ENCODE results near the gene GARRE1. TPM values are rescaled to one million over a fixed set of nuclear protein-coding genes. Genes with fewer than 3 reads are reported as not detected.
A peak's percentile ranks its signal among the peaks of the same experiment; 100 is the strongest.

Gene GARRE1
- polyA plus RNA-seq, 2 of the 4 experiments (the other 2 are of a cell fraction) = 9.6 to 20.0 TPM

DNA sequence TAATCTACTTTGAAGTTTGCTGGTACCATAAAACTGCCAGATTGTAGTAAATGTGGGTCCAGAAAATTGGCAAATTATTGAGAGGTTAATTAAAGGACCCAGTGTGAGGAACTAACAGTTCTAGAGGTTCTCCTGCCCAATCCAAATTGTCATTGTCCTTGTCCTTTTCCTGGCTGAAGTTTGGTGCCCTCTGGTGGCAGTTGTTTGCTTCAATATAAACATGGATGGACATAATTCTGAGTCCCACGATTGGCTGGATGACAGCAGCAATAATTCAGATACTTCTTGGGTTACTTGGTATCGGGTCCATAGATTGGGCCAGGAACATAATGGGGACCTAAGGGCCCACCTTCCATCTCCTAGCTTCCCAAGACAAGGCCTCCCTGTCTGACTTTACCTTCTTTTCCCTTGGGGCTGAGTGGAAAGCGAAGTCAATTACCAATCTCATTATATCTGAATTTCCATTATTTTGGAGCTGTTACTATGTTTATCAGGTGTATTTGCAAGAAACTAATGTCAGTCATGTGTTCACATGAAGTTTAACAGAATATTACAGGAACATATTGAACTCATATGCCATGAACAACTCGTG lies 33.8 kb upstream of the GARRE1 start:
- DNase-seq (ENCODE audit: low read depth in 1 of 2, low spot score in 1 of 2) = peak; percentile 87 to 88
- Histone ChIP-seq H3K4me3 (no peak overlapping the region), H3K4me2 (no peak overlapping the region), H3K4me1 (peaks cover 27% of the 10 kb centered on the region), H3K27ac (no peak overlapping the region), H3K9me3 (no peaks in the 10 kb centered on the region)
- ATAC-seq = peak; percentile 83 to 84
- 57% methylated on average over 4 of the region's 4 CpGs for WGBS (ENCODE audit: missing lambda C conversion rate)
- CTCF ChIA-PET = interaction anchor here (0.6 to 12.6 kb wide), 30 partner anchors 9 to 442 kb away, joined by 3 to 173 read pairs (median 4); partner anchors contain the start of genes LSM14A and UBA2
- POLR2A ChIA-PET = interaction anchor here (0.9 kb wide), 1 partner anchor 49 kb away, joined by 3 read pairs; no protein-coding TSS in a partner anchor
- TF ChIP-seq FOXS1 (CRISPR knock-in tag; IDR thresholded peaks at IDR 0.05) (peak; percentile 86; the same call in 1 of the 2 replicates), RAD21 (conservative IDR thresholded peaks at IDR 0.05 in 1 of 2, IDR thresholded peaks at IDR 0.05 in 1 of 2) (peak; percentile 74 to 85), MYC (IDR thresholded peaks at IDR 0.05; ENCODE audit: borderline replicate concordance, low read length) (0 out of 2 replicates have a peak, but pooled peaks have one; percentile 40), ZC3H11A (IDR thresholded peaks at IDR 0.05) (0 out of 2 replicates have a peak, but pooled peaks have one; percentile 1), HOXA7 (CRISPR knock-in tag; IDR thresholded peaks at IDR 0.05) (0 out of 2 replicates have a peak, but pooled peaks have one; percentile 17), FOSL2 (IDR thresholded peaks at IDR 0.05) (no peak), FOSL2 (CRISPR knock-in tag; IDR thresholded peaks at IDR 0.05) (no peak), SMC3 (IDR thresholded peaks at IDR 0.05) (peak; percentile 73), MAZ (IDR thresholded peaks at IDR 0.05; ENCODE audit: borderline replicate concordance, low read depth, low read length) (no peak)
- TF ChIP-seq, protein P1, sequence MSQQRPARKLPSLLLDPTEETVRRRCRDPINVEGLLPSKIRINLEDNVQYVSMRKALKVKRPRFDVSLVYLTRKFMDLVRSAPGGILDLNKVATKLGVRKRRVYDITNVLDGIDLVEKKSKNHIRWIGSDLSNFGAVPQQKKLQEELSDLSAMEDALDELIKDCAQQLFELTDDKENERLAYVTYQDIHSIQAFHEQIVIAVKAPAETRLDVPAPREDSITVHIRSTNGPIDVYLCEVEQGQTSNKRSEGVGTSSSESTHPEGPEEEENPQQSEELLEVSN (IDR thresholded peaks at IDR 0.05; ENCODE audit: borderline replicate concordance, low read depth) = no peak
- TF ChIP-seq, protein P2, sequence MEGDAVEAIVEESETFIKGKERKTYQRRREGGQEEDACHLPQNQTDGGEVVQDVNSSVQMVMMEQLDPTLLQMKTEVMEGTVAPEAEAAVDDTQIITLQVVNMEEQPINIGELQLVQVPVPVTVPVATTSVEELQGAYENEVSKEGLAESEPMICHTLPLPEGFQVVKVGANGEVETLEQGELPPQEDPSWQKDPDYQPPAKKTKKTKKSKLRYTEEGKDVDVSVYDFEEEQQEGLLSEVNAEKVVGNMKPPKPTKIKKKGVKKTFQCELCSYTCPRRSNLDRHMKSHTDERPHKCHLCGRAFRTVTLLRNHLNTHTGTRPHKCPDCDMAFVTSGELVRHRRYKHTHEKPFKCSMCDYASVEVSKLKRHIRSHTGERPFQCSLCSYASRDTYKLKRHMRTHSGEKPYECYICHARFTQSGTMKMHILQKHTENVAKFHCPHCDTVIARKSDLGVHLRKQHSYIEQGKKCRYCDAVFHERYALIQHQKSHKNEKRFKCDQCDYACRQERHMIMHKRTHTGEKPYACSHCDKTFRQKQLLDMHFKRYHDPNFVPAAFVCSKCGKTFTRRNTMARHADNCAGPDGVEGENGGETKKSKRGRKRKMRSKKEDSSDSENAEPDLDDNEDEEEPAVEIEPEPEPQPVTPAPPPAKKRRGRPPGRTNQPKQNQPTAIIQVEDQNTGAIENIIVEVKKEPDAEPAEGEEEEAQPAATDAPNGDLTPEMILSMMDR (IDR thresholded peaks at IDR 0.05) = peak; percentile 99
- TF ChIP-seq, protein P3, sequence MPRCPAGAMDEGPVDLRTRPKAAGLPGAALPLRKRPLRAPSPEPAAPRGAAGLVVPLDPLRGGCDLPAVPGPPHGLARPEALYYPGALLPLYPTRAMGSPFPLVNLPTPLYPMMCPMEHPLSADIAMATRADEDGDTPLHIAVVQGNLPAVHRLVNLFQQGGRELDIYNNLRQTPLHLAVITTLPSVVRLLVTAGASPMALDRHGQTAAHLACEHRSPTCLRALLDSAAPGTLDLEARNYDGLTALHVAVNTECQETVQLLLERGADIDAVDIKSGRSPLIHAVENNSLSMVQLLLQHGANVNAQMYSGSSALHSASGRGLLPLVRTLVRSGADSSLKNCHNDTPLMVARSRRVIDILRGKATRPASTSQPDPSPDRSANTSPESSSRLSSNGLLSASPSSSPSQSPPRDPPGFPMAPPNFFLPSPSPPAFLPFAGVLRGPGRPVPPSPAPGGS (IDR thresholded peaks at IDR 0.05) = no peak
- FAIRE-seq = peak; percentile 99

DNA sequence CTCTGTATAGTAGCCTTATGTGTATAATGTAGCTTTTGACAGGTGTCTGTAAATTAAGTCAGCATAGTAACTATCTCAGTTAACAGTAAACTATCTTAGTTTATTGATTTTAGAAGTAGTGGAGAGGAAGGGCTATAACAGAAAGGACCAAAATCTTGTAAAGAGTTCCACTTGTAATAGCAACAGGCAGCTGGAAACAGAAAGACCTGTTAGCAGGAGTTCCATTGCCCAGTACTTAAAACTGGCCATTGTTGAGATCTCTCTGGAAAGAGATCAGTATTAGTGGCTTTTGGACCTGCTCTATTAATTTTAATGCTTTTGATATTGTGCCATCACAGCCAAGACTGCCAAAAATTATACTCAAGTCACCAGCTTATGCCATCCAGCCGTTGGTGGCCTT lies 32.0 kb upstream of the GARRE1 start:
- TF ChIP-seq FOSL2 (IDR thresholded peaks at IDR 0.05) (no peak), FOSL2 (CRISPR knock-in tag; IDR thresholded peaks at IDR 0.05) (no peak), POLR2A (IDR thresholded peaks at IDR 0.05; ENCODE audit: low read length) (no peak), JUNB (IDR thresholded peaks at IDR 0.05) (no peak), NFE2L2 (conservative IDR thresholded peaks at IDR 0.05; ENCODE audit: low read length) (no peak), SREBF2 (IDR thresholded peaks at IDR 0.05) (no peak)
- no peak for ATAC-seq
- Histone ChIP-seq H3K9me3 (no peaks in the 10 kb centered on the region), H3K27ac (no peak overlapping the region), H3K4me1 (peaks cover 43% of the 10 kb centered on the region), H3K4me2 (no peak overlapping the region), H3K4me3 (no peak overlapping the region)
- ChIA-PET POLR2A (no interaction called here), CTCF (interaction anchor here (1.1 to 12.6 kb wide), 11 partner anchors 14 to 444 kb away, joined by 3 to 173 read pairs (median 6); partner anchors contain the start of gene LSM14A)
- no peak for DNase-seq (ENCODE audit: low read depth in 1 of 2, low spot score in 1 of 2)
- 85% methylated on average over 1 of the region's 1 CpG for WGBS (ENCODE audit: missing lambda C conversion rate)
- FAIRE-seq = peak; percentile 7

DNA sequence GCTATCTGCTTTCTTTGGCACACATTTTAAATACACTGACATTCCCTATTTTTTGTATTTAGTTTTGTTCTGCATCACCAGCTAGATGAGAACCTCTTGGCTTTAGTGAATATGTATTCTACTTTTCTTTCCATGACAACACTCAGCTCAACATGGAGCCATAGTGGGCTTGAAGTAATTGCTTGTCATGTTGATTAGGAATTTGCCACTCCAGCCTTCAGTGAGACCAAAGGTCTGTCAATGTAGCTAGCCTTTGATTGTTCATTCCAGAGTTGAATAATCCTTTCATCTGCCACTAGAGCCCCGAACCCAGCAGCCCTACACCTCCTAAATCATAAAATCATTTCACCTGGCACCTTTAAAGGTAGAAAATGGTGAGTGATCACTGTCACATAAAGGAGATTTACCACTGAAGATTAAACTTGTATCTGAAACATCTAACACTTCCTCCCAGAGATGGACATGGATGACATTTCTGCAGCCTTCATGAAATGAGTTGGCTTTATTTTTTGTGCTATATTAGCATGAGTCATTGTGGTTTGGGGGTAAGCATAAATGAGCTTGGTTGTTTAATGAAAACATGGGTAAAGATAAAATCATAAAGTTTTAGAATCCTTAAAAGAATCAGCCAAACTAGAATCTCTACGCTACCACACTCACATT lies 29.2 kb upstream of the GARRE1 start:
- no peak overlapping the region for H3K4me2 ChIP-seq
- DNase-seq (ENCODE audit: low read depth in 1 of 2, low spot score in 1 of 2) = no peak
- H3K4me3 ChIP-seq = no peak overlapping the region
- no peaks in the 10 kb centered on the region for H3K9me3 ChIP-seq
- peak; percentile 80 for FAIRE-seq
- 87% methylated on average over 2 of the region's 2 CpGs for WGBS (ENCODE audit: missing lambda C conversion rate)
- no peak for ATAC-seq
- ChIA-PET POLR2A (no interaction called here), CTCF (interaction anchor here (0.8 to 12.6 kb wide), 11 partner anchors 10 to 447 kb away, joined by 3 to 173 read pairs (median 4); no protein-coding TSS in a partner anchor)
- TF ChIP-seq HOXA7 (CRISPR knock-in tag; IDR thresholded peaks at IDR 0.05) = no peak
- no peak for TF ChIP-seq FOSL2 (IDR thresholded peaks at IDR 0.05)
- peak; percentile 24; the same call in 1 of the 2 replicates for TF ChIP-seq FOSL2 (CRISPR knock-in tag; IDR thresholded peaks at IDR 0.05)
- no peak for TF ChIP-seq ZC3H11A (IDR thresholded peaks at IDR 0.05)
- no peak for TF ChIP-seq PHF8 (IDR thresholded peaks at IDR 0.05; ENCODE audit: borderline replicate concordance, low read depth)
- no peak for TF ChIP-seq ZFP36 (IDR thresholded peaks at IDR 0.05; ENCODE audit: borderline replicate concordance, partially characterized antibody)
- 0 out of 2 replicates have a peak, but pooled peaks have one; percentile 19 for TF ChIP-seq JUNB (IDR thresholded peaks at IDR 0.05)
- H3K27ac ChIP-seq = peak overlapping the region in 1 of 2 experiments; percentile 46; a peak in 2 of 6 replicates
- H3K4me1 ChIP-seq = peaks cover 32% of the 10 kb centered on the region

Data from A549 (cell line).